DMS53 (cell line): ENCODE results near the gene ATOX1.
A peak's percentile ranks its signal among the peaks of the same experiment; 100 is the strongest.

Experiments
- DNase-seq: peaks from one replicate; lab custom pipeline; 2025; lab: John Stamatoyannopoulos, UW

Gene ATOX1

GRCh38 chr5:151770383-151771258 lies 12.2 kb upstream of the ATOX1 start:
- peak; percentile 92 for DNase-seq

DNA sequence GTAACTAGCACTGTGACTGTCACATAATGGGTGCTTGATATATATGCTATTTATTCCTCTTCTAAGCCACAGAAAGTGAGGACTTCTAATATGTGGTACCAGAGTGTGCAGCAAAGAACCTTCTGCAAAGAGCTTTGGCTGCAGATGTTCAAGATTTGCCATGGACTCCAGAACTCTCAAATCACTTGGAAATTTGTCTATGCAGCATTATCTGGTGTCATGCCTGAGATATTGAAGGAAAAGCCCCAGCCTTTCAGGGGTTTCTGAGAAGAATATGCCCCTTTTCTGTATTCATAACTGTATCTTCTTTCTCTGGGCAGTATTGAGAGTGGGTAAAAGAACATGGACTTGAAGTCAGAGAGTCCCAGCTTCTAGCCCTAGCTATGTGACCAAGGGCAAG lies 8.5 kb upstream of the ATOX1 start:
- no peak for DNase-seq

GRCh38 chr5:151764801-151765200 lies 6.4 kb upstream of the ATOX1 start:
- no peak for DNase-seq

GRCh38 chr5:151758141-151758429 lies 346 bp downstream of the ATOX1 start:
- DNase-seq: peak; percentile 64

GRCh38 chr5:151757233-151758140 lies 944 bp downstream of the ATOX1 start:
- peak; percentile 43 for DNase-seq

DNA sequence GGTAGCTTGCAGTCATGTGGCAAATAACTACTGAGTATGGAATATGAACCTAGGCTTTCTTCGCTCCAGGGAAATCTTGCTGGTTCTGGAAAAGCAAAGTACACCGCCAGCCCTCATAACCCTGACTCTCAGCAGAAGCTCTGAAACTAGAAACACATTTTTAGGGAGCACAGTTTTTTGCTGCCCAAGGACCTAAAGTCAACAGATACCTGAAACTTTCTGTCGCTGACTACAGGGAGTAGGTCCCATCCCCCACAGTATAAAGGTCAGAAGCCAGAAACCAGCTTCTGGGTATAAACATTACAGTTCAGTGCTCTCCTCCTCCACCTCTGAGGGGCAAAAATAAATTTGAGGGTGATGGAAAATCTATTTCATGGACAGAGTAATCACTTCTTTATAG lies 3.0 kb downstream of the ATOX1 start:
- DNase-seq: no peak

GRCh38 chr5:151751593-151751992 lies 6.8 kb downstream of the ATOX1 start:
- DNase-seq: no peak

DNA sequence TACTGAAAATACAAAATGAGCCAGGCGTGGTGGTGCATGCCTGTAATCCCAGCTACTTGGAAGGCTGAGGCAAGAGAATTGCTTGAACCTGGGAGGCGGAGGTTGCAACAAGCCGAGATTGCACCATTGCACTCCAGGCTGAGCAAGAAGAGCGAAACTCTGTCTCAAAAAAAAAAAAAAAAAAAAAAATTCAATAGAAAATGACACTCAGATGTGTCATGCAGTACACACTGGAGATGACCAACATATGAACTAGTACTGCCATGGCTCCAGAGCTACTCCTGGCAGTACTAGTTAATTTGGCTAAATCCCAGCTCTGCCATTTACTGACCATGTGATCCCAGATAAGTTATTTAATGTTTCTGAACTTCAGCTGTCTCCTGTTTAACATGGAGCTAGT lies 7.3 kb downstream of the ATOX1 start:
- no peak for DNase-seq

DNA sequence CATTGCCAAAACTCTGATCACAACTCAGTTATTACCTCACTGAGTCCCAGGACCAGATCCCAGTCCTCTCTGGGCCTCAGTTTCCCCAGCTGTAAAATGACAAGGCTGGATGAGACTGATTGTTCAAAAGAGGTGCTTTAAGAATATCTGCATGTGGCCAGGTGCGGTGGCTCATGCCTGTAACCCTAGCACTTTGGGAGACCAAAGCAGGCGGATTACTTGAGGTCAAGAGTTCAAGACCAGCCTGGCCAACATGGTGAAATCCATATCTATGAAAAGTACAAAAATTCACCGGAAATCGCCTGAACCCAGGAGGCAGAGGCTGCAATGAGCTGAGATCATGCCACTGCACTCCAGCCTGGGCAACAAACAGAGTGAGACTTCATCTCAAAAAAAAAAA lies 8.3 kb downstream of the ATOX1 start:
- DNase-seq: no peak

DNA sequence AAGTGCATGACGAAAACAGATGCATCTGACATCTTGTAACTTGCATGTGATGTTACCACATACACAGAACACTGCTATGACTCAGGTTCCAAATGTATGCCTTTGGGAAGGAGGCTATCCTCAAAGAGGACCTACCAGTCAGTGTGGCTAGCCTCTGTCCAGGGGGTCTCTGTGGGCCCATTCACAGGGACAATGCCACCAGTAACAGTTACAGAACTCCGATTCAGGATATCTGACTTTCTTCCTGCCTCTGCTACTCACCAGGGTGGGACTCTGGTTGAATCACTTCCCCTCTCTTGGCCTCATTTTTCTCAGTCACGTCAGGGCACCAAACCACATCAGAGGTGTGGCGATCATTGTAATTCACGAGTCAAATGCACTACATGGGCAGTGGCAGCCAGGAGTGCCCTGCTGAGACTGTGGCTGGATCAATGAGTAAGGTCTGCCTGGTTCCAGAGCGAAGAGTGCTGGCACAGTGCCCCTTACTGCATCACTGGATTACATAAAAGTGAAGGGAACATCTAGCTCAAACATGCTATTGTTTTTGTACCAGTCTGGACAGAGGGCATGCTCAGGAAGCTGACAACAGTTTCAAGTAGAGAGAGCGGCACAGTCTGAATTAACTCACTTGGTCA lies 13.2 kb downstream of the ATOX1 start:
- no peak for DNase-seq

- no peak for DNase-seq
Observed at GRCh38 chr5:151743530-151743929, 14.9 kb downstream of the ATOX1 start.

GRCh38 chr5:151742870-151743294 lies 15.5 kb downstream of the ATOX1 start:
- DNase-seq: peak; percentile 72

GRCh38 chr5:151741678-151742423 lies 16.6 kb downstream of the ATOX1 start:
- DNase-seq: no peak

GRCh38 chr5:151740958-151741373 lies 17.5 kb downstream of the ATOX1 start:
- DNase-seq: no peak

GRCh38 chr5:151740336-151740942 lies 18.0 kb downstream of the ATOX1 start:
- peak; percentile 66 for DNase-seq

GRCh38 chr5:151739939-151740335 lies 18.5 kb downstream of the ATOX1 start:
- no peak for DNase-seq

DNA sequence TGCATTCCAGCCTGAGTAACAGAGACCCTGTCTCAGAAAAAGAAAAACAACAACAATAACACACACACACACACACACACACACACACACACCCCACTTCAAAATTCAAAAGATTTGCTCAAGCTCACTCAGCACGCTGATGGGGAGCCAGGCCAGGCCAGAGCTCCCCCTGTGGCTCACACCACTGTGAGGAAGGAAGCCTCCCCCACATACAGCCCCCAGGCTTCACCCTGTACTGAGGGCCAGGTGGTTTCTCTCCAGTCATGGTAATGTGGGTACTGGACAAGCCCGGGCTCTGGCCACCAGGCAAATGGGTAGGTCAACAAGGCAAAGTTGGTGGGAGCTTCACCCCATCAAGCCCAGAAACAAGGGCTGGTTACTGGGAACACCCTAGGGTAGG lies 19.0 kb downstream of the ATOX1 start:
- DNase-seq: no peak

- DNase-seq: no peak
Observed at GRCh38 chr5:151738125-151738848, 20.1 kb downstream of the ATOX1 start.

- no peak for DNase-seq
Observed at GRCh38 chr5:151737431-151737830, 21.0 kb downstream of the ATOX1 start.

DNA sequence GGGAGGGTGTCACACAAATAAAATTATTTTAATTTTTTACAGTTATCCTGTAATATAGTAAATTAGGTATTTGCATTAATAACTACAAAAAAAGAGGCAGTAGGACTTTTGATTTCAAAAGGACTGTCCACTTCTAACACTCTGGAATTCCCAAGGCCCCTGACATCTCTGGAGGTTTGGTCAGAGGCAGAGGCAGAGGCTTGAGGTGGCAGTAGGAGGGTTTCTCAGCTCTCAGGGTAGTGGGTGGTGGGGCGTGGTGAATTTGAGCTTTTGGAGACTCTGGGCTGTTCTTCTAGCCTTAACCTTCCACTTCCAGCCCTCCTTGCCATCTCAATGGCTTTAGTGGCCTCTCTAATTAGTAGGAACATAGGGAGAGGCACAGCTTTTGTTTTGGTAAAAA lies 22.8 kb downstream of the ATOX1 start:
- no peak for DNase-seq

GRCh38 chr5:151734064-151734408 lies 24.4 kb downstream of the ATOX1 start:
- no peak for DNase-seq
